GM18868 (cell line): Measurements from ENCODE around the gene RNF123.

Source experiments
- ATAC-seq: cut with Tn5 transposase; IDR thresholded peaks from one replicate; pipeline ENCODE4 v1.9.1; 2021; ENCODE audit warnings: mild to moderate bottlenecking, moderate library complexity; ENCODE audit not compliant: unreplicated experiment

The RNF123 gene

GRCh38 chr3:49689046-49689907 lies at the start of gene RNF123, which contains the start of gene MST1:
RNF123 (plus strand) TSS chr3:49689557; CDS start chr3:49691166, 1,609 bp downstream.
MST1 (minus strand) TSS chr3:49689474; CDS start chr3:49688691, 783 bp downstream.
- ATAC-seq: peak; percentile 59

GRCh38 chr3:49641292-49641691 lies 48.1 kb upstream of the RNF123 start:
- ATAC-seq: no peak

GRCh38 chr3:49641921-49642707 lies 47.2 kb upstream of the RNF123 start:
- ATAC-seq: no peak

GRCh38 chr3:49642708-49643145 lies 46.6 kb upstream of the RNF123 start:
- no peak for ATAC-seq

GRCh38 chr3:49644684-49645083 lies 44.7 kb upstream of the RNF123 start:
- ATAC-seq: no peak

- ATAC-seq: no peak
Observed at GRCh38 chr3:49646236-49646635, 43.1 kb upstream of the RNF123 start.

GRCh38 chr3:49647741-49648140 lies 41.6 kb upstream of the RNF123 start:
- ATAC-seq: no peak

GRCh38 chr3:49648354-49649019 lies 40.9 kb upstream of the RNF123 start:
- no peak for ATAC-seq

- ATAC-seq: no peak
Observed at GRCh38 chr3:49649576-49649975, 39.8 kb upstream of the RNF123 start.

GRCh38 chr3:49650177-49650576 lies 39.2 kb upstream of the RNF123 start:
- ATAC-seq: no peak

GRCh38 chr3:49650637-49651036 lies 38.7 kb upstream of the RNF123 start:
- ATAC-seq: no peak

GRCh38 chr3:49652218-49652902 lies 37.0 kb upstream of the RNF123 start:
- no peak for ATAC-seq

GRCh38 chr3:49652903-49653415 lies 36.4 kb upstream of the RNF123 start:
- ATAC-seq: no peak

GRCh38 chr3:49653621-49654020 lies 35.7 kb upstream of the RNF123 start:
- no peak for ATAC-seq

- no peak for ATAC-seq
Observed at GRCh38 chr3:49654176-49654825, 35.1 kb upstream of the RNF123 start.

- ATAC-seq: no peak
Observed at GRCh38 chr3:49654955-49655556, 34.3 kb upstream of the RNF123 start.

GRCh38 chr3:49655731-49656285 lies 33.5 kb upstream of the RNF123 start:
- no peak for ATAC-seq

- ATAC-seq: no peak
Observed at GRCh38 chr3:49656541-49657112, 32.7 kb upstream of the RNF123 start.
